Keratinocyte (primary cell): Measurements from ENCODE around the gene PACSIN2. TPM values are rescaled to one million over a fixed set of nuclear protein-coding genes. Genes with fewer than 3 reads are reported as not detected.

Source experiments
- DNase-seq: peaks from one replicate; pipeline ENCODE4 v3.0.0-alpha.2; 2011; ENCODE audit warnings: low read depth, missing footprints, low spot score
- FAIRE-seq: peaks from 2 replicates; lab custom pipeline; 2011; peaks lifted over from hg19 to GRCh38; lab: Jason Lieb, UNC
- H2AFZ ChIP-seq: 2 replicates; pipeline ENCODE4 v1.6.0; 2012; ENCODE audit warnings: low read length, control low read depth, inconsistent platforms; ENCODE audit not compliant: control insufficient read depth
- H3K27ac ChIP-seq: 2 replicates; pipeline ENCODE4 v1.5.1; 2011; ENCODE audit warnings: low read length; ENCODE audit not compliant: control insufficient read depth, insufficient read depth
- H3K27me3 ChIP-seq: 3 replicates; pipeline ENCODE4 v1.6.0; 2011; ENCODE audit warnings: low read length; ENCODE audit not compliant: control insufficient read depth, insufficient read depth; ENCODE audit errors: extremely low read depth
- H3K36me3 ChIP-seq, 2 experiments: 2 replicates in 1 of 2; 3 replicates in 1 of 2; pipeline ENCODE4 v1.5.1; 2011; ENCODE audit warnings: low read length in 2 of 2, mild to moderate bottlenecking in 1 of 2; ENCODE audit not compliant: control insufficient read depth in 2 of 2, insufficient read depth in 2 of 2; ENCODE audit errors: extremely low read depth in 1 of 2
- H3K4me1 ChIP-seq: 3 replicates; pipeline ENCODE4 v1.5.1; 2011; ENCODE audit warnings: low read length; ENCODE audit not compliant: control insufficient read depth, insufficient read depth; ENCODE audit errors: extremely low read depth
- H3K4me2 ChIP-seq: 3 replicates; pipeline ENCODE4 v1.6.0; 2011; ENCODE audit warnings: low read depth, low read length; ENCODE audit not compliant: control insufficient read depth, insufficient read depth; ENCODE audit errors: extremely low read depth
- H3K4me3 ChIP-seq, 3 experiments: fragments of 200-600 bp in 1 of 3; sonication (generic) in 1 of 3; 2 replicates in 2 of 3; 3 replicates in 1 of 3; pipeline ENCODE4 v1.5.1; 2011 to 2016; ENCODE audit warnings: low read length in 3 of 3, mild to moderate bottlenecking in 3 of 3, control low read depth in 2 of 3, inconsistent platforms in 1 of 3, low read depth in 1 of 3, mixed read lengths in 1 of 3, mixed run types in 1 of 3, moderate library complexity in 1 of 3; ENCODE audit not compliant: control insufficient read depth in 2 of 3, insufficient read depth in 2 of 3; ENCODE audit errors: extremely low read depth in 1 of 3
- H3K79me2 ChIP-seq: 2 replicates; pipeline ENCODE4 v1.6.0; 2012; ENCODE audit warnings: low read length; ENCODE audit not compliant: control insufficient read depth, insufficient read depth
- H3K9ac ChIP-seq: 3 replicates; pipeline ENCODE4 v1.6.0; 2011; ENCODE audit warnings: low read length; ENCODE audit not compliant: control insufficient read depth, insufficient read depth; ENCODE audit errors: extremely low read depth
- H3K9me1 ChIP-seq: 3 replicates; pipeline ENCODE4 v1.6.0; 2011; ENCODE audit warnings: low read length; ENCODE audit not compliant: control insufficient read depth, insufficient read depth; ENCODE audit errors: extremely low read depth
- H3K9me3 ChIP-seq: 2 replicates; pipeline ENCODE4 v1.5.1; 2012; ENCODE audit warnings: low read depth, low read length; ENCODE audit not compliant: control insufficient read depth
- H4K20me1 ChIP-seq: 3 replicates; pipeline ENCODE4 v1.6.0; 2011; ENCODE audit warnings: low read length; ENCODE audit not compliant: control insufficient read depth, insufficient read depth; ENCODE audit errors: extremely low read depth
- EZH2 ChIP-seq: IDR thresholded peaks from one replicate; pipeline ENCODE4 v1.6.1; 2012; ENCODE audit warnings: inconsistent platforms, mild to moderate bottlenecking, low read length, moderate library complexity
- dilution Hi-C: fragments of 300-500 bp; cut with MboI; formaldehyde crosslinking; loops from one replicate; pipeline ENCODE4 v1.7.0; 2020; ENCODE audit warnings: low sequenced_read_pairs; ENCODE audit not compliant: extremely low pct_ligation_motif_present
- polyA plus RNA-seq, 5 experiments: library from polyadenylated mRNA; depleted of rRNA in 3 of 5; stranded (reverse) in 3 of 5; stranded (forward) in 1 of 5; unstranded in 1 of 5; fragments of >200 nt; gene quantifications; 1 replicate in 1 of 5; 2 replicates in 3 of 5; 3 replicates in 1 of 5; pipeline versions ENCODE4 v1.2.1 to v1.2.3, GENCODE V29; 2011 to 2012; ENCODE audit warnings: missing spikeins in 2 of 5, low read depth in 1 of 5, low replicate concordance in 1 of 5
- TF ChIP-seq, protein P1 (sequence below), 3 experiments: IDR thresholded peaks in 1 of 3; conservative IDR thresholded peaks in 1 of 3; optimal IDR thresholded peaks in 1 of 3; 2 replicates in 2 of 3; 3 replicates in 1 of 3; pipeline versions ENCODE3 to v1.5.1; 2011; ENCODE audit warnings: low read length in 3 of 3, mild to moderate bottlenecking in 3 of 3, moderate library complexity in 2 of 3, control low read depth in 1 of 3, inconsistent platforms in 1 of 3; ENCODE audit not compliant: insufficient read depth in 2 of 3; ENCODE audit errors: extremely low read depth in 1 of 3

PACSIN2 gene
- polyA plus RNA-seq, 1 donor (not counting 4 experiments of a cell fraction or from before 2014, with no cell fraction given): 55.5 TPM

DNA sequence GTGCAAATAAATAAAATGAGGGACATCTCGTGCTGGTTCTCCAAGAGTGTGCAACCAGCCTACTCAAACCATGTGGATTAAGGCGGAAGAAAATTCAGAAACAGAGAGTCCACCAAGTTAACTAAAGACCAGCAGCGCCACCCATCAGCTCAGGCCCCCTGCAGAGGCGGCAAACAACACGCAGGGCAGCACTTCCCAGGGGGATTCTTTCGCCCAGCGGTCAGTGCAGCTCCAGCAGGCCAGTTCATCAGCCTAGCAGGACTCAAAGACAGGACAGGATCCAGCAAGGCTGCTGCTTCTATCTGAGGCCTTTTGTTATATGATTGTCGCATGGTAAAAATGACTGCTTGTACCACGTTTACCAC, 51.7 kb downstream of the PACSIN2 start:
- no peak overlapping the region for H3K9ac ChIP-seq
- H2AFZ ChIP-seq: no peak overlapping the region
- no peak overlapping the region for H3K4me3 ChIP-seq
- H3K79me2 ChIP-seq: peaks cover 62% of the 10 kb centered on the region
- H3K4me2 ChIP-seq: no peak overlapping the region
- H3K27me3 ChIP-seq: no peaks in the 10 kb centered on the region
- H3K4me1 ChIP-seq: peaks cover 36% of the 10 kb centered on the region
- H3K27ac ChIP-seq: no peak overlapping the region
- peaks cover 4% of the 10 kb centered on the region for H3K9me1 ChIP-seq
- dilution Hi-C loops: no loop called here
- FAIRE-seq (no peak), DNase-seq (no peak)
- no peak for TF ChIP-seq EZH2
- TF ChIP-seq, protein P1, sequence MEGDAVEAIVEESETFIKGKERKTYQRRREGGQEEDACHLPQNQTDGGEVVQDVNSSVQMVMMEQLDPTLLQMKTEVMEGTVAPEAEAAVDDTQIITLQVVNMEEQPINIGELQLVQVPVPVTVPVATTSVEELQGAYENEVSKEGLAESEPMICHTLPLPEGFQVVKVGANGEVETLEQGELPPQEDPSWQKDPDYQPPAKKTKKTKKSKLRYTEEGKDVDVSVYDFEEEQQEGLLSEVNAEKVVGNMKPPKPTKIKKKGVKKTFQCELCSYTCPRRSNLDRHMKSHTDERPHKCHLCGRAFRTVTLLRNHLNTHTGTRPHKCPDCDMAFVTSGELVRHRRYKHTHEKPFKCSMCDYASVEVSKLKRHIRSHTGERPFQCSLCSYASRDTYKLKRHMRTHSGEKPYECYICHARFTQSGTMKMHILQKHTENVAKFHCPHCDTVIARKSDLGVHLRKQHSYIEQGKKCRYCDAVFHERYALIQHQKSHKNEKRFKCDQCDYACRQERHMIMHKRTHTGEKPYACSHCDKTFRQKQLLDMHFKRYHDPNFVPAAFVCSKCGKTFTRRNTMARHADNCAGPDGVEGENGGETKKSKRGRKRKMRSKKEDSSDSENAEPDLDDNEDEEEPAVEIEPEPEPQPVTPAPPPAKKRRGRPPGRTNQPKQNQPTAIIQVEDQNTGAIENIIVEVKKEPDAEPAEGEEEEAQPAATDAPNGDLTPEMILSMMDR (optimal IDR thresholded peaks at IDR 0.05 in 1 of 3, IDR thresholded peaks at IDR 0.05 in 1 of 3, conservative IDR thresholded peaks at IDR 0.05 in 1 of 3; ENCODE audit: extremely low read depth in 1 of 3, insufficient read depth in 2 of 3, low read length in 3 of 3): no peak
- no peaks in the 10 kb centered on the region for H3K36me3 ChIP-seq
- no peaks in the 10 kb centered on the region for H4K20me1 ChIP-seq
- H3K9me3 ChIP-seq: no peaks in the 10 kb centered on the region

DNA sequence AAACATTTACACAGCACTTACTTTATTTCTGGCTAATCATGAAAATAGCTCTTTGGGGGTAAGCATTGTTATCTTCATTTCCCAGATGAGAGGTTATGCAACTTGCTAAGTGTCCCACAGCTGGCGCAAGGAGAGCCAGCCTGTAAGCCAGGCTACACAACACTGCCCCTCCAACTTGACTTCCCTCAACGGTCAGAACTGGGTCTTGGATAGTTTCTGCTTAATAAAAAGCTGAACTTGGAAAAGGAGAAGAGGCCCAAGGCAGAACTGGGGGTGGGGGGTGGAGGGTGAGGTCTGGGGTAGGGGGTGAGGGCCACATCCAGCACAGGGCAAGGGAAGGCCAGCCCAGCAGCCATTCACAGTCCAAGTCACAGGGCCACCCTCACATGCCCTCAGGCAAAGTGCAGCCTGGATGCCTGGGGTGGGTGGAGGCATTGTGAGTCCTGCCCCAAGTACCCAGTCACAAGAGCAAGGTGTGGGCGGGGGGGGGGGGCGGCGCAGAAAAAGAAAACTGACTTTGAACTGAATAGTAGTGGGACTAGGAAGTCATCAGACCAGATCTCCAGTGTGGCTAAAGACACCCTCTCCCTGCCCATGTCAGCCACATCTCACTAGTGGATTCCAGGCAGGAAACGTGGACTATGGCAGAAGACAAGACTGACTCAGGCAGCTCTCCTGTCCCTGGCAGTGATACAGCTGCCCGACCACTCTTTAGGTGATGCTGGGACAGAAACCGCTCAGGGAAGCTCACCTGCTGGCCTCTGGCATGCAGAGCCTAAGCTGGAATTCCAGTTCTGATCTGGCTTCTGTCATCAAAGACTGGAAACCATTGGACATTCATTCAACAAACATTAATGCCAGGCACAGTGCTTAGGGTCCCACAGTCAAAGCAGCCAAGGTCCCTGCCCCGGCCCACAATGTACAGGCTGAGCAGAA, 52.4 kb downstream of the PACSIN2 start:
- H3K79me2 ChIP-seq: peaks cover 65% of the 10 kb centered on the region
- no peak for TF ChIP-seq EZH2
- TF ChIP-seq, protein P1 (optimal IDR thresholded peaks at IDR 0.05 in 1 of 3, IDR thresholded peaks at IDR 0.05 in 1 of 3, conservative IDR thresholded peaks at IDR 0.05 in 1 of 3; ENCODE audit: extremely low read depth in 1 of 3, insufficient read depth in 2 of 3, low read length in 3 of 3): no peak
- H3K4me1 ChIP-seq: peaks cover 36% of the 10 kb centered on the region
- no peak overlapping the region for H3K27ac ChIP-seq
- no peak for DNase-seq
- no peak overlapping the region for H3K9ac ChIP-seq
- no peaks in the 10 kb centered on the region for H4K20me1 ChIP-seq
- no peaks in the 10 kb centered on the region for H3K27me3 ChIP-seq
- FAIRE-seq: no peak
- no peak overlapping the region for H2AFZ ChIP-seq
- H3K9me3 ChIP-seq: no peaks in the 10 kb centered on the region
- peaks cover 0 to 2% of the 10 kb centered on the region in 2 experiments for H3K36me3 ChIP-seq
- H3K9me1 ChIP-seq: peaks cover 4% of the 10 kb centered on the region
- dilution Hi-C loops: no loop called here
- no peak overlapping the region for H3K4me2 ChIP-seq
- no peak overlapping the region for H3K4me3 ChIP-seq
